Pancreas (tissue), 10 donors: ENCODE results near the gene CFAP69. TPM values are rescaled to one million over a fixed set of nuclear protein-coding genes. Genes with fewer than 3 reads are reported as not detected.
"Not testable (repeated sequence)": the region's sequence is repeated elsewhere in the genome, so short reads cannot be mapped to it uniquely, and the experiment has no call there.

Experiments used
- ATAC-seq, 4 donors: fragments of 200-7000 bp; cut with Tn5 transposase; one replicate each; pipeline versions ENCODE4 v1.8.0 to v1.9.1; 2020; ENCODE audit warnings: mild to moderate bottlenecking in 4 of 4, moderate library complexity in 4 of 4
- DNase-seq, 6 donors: peaks; one replicate each; pipeline ENCODE4 v3.0.0-alpha.2; 2020
- FAIRE-seq: peaks from 2 replicates; lab custom pipeline; 2012; peaks lifted over from hg19 to GRCh38; lab: Jason Lieb, UNC
- H3K27ac ChIP-seq, 4 donors: fragments of 200-600 bp; sonication (generic); 1 replicate in 3 of 4; 2 replicates in 1 of 4; pipeline versions ENCODE4 v1.5.0 to v1.8.0; 2020
- H3K27me3 ChIP-seq, 4 donors: fragments of 200-600 bp; one replicate each; pipeline ENCODE4 v1.8.0; 2021
- H3K36me3 ChIP-seq, 3 donors: fragments of 200-600 bp; sonication (generic) in 1 of 3; one replicate each; pipeline versions ENCODE4 v1.5.0 to v1.8.0; 2020 to 2021
- H3K4me1 ChIP-seq, 3 donors: fragments of 200-600 bp; one replicate each; pipeline ENCODE4 v1.8.0; 2021
- H3K4me3 ChIP-seq, 4 donors: fragments of 200-600 bp; sonication (generic) in 2 of 4; one replicate each; pipeline versions ENCODE4 v1.5.0 to v1.8.0; 2020 to 2021
- H3K9me3 ChIP-seq, 4 donors: fragments of 200-600 bp; one replicate each; pipeline ENCODE4 v1.8.0; 2021
- WGBS, 2 donors: extraction: QIAGEN DNeasy Blood & Tissue Kit; methylation state at CpG; one replicate each; pipeline ENCODE4 v1.1.7; 2013; 5-methylcytosine and 5-hydroxymethylcytosine counted together
- intact Hi-C, 3 donors: fragments of 100-400 bp; cut with DNase I; formaldehyde crosslinking; loops; one replicate each; pipeline versions ENCODE4 v1.11.1 to v1.14.2; 2022
- polyA plus RNA-seq, 2 donors: library from polyadenylated mRNA; stranded (reverse); fragments of 200-250 nt; gene quantifications; one replicate each; pipeline ENCODE4 v1.2.3, GENCODE V29; 2013
- total RNA-seq, 6 donors: library from RNA; stranded (reverse); fragmentation: NEBNext Ultra II Directional in 4 of 6; extraction: Animal tissue kit (Norgen Biotek cat#: 25700) in 4 of 6; gene quantifications; one replicate each; pipeline versions ENCODE4 v1.2.1 to v1.2.4, GENCODE V29; 2021 to 2023
- TF ChIP-seq, protein P1 (sequence below), 4 donors: fragments of 200-600 bp; sonication (generic) in 3 of 4; IDR thresholded peaks; one replicate each; pipeline versions ENCODE4 v1.5.0 to v1.8.0; 2021; ENCODE audit warnings: antibody characterized with exemption in 4 of 4
- donor health status: healthy with polysubstance abuse.
- donor health status: DM: no; HTN: no; CAD: no; lungs with moderate emphysema.
- donor health status: DM: no; HTN: no; CAD: no.
- donor health status: control.
- donor health status: control.
- donor health status: Bipolar disorder and iron deficiency.
- donor health status: DM: yes; HTN: yes; CAD: no.
- donor health status: DM: no; HTN: no; CAD: no.
- donor health status: DM: no; HTN: no; CAD: no.
- donor health status: DM: yes; HTN: yes; CAD: no.

Gene CFAP69
- total and polyA plus RNA-seq, 8 donors, result 2.6 to 12.8 (median 4.1) TPM

DNA sequence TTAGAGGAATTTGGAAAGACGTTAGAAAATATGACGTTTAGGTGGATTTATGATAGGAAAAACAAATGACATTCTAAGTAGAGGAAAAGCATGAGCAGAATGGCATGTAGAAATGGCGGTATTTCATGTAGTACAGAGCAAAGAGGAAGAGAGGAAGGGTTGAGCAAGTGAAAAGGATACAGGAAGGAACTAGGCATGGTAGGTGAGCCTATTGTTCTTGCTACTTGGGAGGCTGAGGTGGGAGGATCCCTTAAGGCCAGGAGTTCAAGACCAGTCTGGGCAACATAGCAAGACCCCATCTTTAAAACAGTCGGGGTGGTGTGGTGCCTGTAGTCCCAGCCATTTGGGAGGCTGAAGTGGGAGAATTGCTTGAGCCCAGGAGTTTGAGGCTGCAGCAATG lies 102.8 kb downstream of the CFAP69 start:
- Histone ChIP-seq H3K36me3 (no peaks in the 10 kb centered on the region), H3K9me3 (no peaks in the 10 kb centered on the region), H3K4me3 (peak overlapping the region in 3 of 4 donors; percentile 54 to 62 (median 55)), H3K27me3 (no peaks in the 10 kb centered on the region), H3K4me1 (peaks cover 5 to 16% (median 12%) of the 10 kb centered on the region in 3 donors), H3K27ac (no peak overlapping the region)
- DNase-seq, result no peak
- WGBS, 2 donors, result 49 to 50% methylated on average over 4 of the region's 4 CpGs
- no peak for ATAC-seq
- intact Hi-C loops, result no loop called here
- TF ChIP-seq, protein P1, sequence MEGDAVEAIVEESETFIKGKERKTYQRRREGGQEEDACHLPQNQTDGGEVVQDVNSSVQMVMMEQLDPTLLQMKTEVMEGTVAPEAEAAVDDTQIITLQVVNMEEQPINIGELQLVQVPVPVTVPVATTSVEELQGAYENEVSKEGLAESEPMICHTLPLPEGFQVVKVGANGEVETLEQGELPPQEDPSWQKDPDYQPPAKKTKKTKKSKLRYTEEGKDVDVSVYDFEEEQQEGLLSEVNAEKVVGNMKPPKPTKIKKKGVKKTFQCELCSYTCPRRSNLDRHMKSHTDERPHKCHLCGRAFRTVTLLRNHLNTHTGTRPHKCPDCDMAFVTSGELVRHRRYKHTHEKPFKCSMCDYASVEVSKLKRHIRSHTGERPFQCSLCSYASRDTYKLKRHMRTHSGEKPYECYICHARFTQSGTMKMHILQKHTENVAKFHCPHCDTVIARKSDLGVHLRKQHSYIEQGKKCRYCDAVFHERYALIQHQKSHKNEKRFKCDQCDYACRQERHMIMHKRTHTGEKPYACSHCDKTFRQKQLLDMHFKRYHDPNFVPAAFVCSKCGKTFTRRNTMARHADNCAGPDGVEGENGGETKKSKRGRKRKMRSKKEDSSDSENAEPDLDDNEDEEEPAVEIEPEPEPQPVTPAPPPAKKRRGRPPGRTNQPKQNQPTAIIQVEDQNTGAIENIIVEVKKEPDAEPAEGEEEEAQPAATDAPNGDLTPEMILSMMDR (IDR thresholded peaks at IDR 0.05), result no peak
- FAIRE-seq, result no peak

GRCh38 chr7:90349305-90349704 lies 104.3 kb downstream of the CFAP69 start:
- TF ChIP-seq, protein P1 (IDR thresholded peaks at IDR 0.05), result no peak
- Histone ChIP-seq H3K4me3 (no peak overlapping the region), H3K27ac (no peak overlapping the region), H3K27me3 (no peaks in the 10 kb centered on the region), H3K36me3 (no peaks in the 10 kb centered on the region), H3K9me3 (no peaks in the 10 kb centered on the region), H3K4me1 (peaks cover 5 to 16% (median 12%) of the 10 kb centered on the region in 3 donors)
- ATAC-seq (no peak), DNase-seq (no peak), FAIRE-seq (no peak)
- intact Hi-C loops, result no loop called here
- 78 to 79% methylated on average over 4 of the region's 4 CpGs for WGBS, 2 donors

- DNase-seq, ATAC-seq, H3K27me3 ChIP-seq, H3K9me3 ChIP-seq, H3K27ac ChIP-seq, FAIRE-seq, H3K36me3 ChIP-seq, intact Hi-C loops, H3K4me3 ChIP-seq: not testable (repeated sequence)
- peaks cover 5 to 16% (median 12%) of the 10 kb centered on the region in 3 donors for H3K4me1 ChIP-seq
- 67 to 81% methylated on average over 3 of the region's 3 CpGs for WGBS, 2 donors
Measured at GRCh38 chr7:90350032-90350431, 105.1 kb downstream of the CFAP69 start.

GRCh38 chr7:90351987-90352386 lies 107.0 kb downstream of the CFAP69 start:
- intact Hi-C loops, result no loop called here
- Histone ChIP-seq H3K4me1 (peaks cover 5 to 16% (median 12%) of the 10 kb centered on the region in 3 donors), H3K4me3 (no peak overlapping the region), H3K27ac (no peak overlapping the region), H3K36me3 (no peaks in the 10 kb centered on the region), H3K27me3 (no peaks in the 10 kb centered on the region), H3K9me3 (no peaks in the 10 kb centered on the region)
- ATAC-seq (peak in 2 of 4 donors; percentile 65 to 77), DNase-seq (no peak), FAIRE-seq (no peak)
- TF ChIP-seq, protein P1 (IDR thresholded peaks at IDR 0.05), result no peak

Other genes with a start within 250 kb of the CFAP69 start
- 1 to 10 TPM; 1.4 to 8.3 (median 4.0) TPM for gene STEAP1, start 90.7 kb upstream of the CFAP69 start, total RNA-seq
- gene STEAP1, start 90.7 kb upstream of the CFAP69 start, polyA plus RNA-seq, result 1 to 10 TPM; 1.1 to 2.3 TPM
- gene STEAP2, start 33.4 kb upstream of the CFAP69 start, total RNA-seq, result 10 to 100 TPM in 2 of 6 donors, 1 to 10 TPM in 4; 5.1 to 10.7 (median 8.0) TPM
- gene STEAP2, start 33.4 kb upstream of the CFAP69 start, polyA plus RNA-seq, result 1 to 10 TPM; 2.3 to 6.6 TPM
- not detected for gene FAM237B, start 76.1 kb downstream of the CFAP69 start, total RNA-seq
- gene FAM237B, start 76.1 kb downstream of the CFAP69 start, polyA plus RNA-seq, result not detected
- 10 to 100 TPM in 4 of 6 donors, 1 to 10 TPM in 2; 9.2 to 14.7 (median 12.1) TPM for gene GTPBP10, start 101.5 kb downstream of the CFAP69 start, total RNA-seq
- 10 to 100 TPM in 1 of 2 donors, 1 to 10 TPM in 1; 8.1 to 10.2 TPM for gene GTPBP10, start 101.5 kb downstream of the CFAP69 start, polyA plus RNA-seq
- 10 to 100 TPM; 11.8 to 33.3 (median 17.1) TPM for gene CLDN12, start 158.3 kb downstream of the CFAP69 start, total RNA-seq
- 10 to 100 TPM; 10.5 to 14.2 TPM for gene CLDN12, start 158.3 kb downstream of the CFAP69 start, polyA plus RNA-seq
- not detected for gene PTTG1IP2, start 224.5 kb downstream of the CFAP69 start, total RNA-seq
- gene PTTG1IP2, start 224.5 kb downstream of the CFAP69 start, polyA plus RNA-seq, result not detected